B cell (primary cell): ENCODE measurements around the gene EDAR. TPM values are rescaled to one million over a fixed set of nuclear protein-coding genes. Genes with fewer than 3 reads are reported as not detected.

Experiments used
- ATAC-seq: fragments of 200-7000 bp; cut with Tn5 transposase; one replicate; pipeline ENCODE4 v1.10.0; 2021; ENCODE audit warnings: low read depth, mild to moderate bottlenecking, moderate number of reproducible peaks, moderate library complexity
- CTCF ChIA-PET: fragments of 350-600 bp; sonication (Branson Sonifier 250); formaldehyde crosslinking; loops from one replicate; lab custom pipeline; 2021; ENCODE audit warnings: antibody characterized with exemption, inconsistent platforms; lab: Charles Lee
- POLR2A ChIA-PET: fragments of 350-600 bp; sonication (Branson Sonifier 250); formaldehyde crosslinking; loops from one replicate; lab custom pipeline; 2021; ENCODE audit warnings: antibody characterized with exemption; lab: Charles Lee
- DNase-seq: peaks from one replicate; pipeline ENCODE4 v3.0.0; 2013
- H2AFZ ChIP-seq: 2 replicates; pipeline ENCODE4 v1.6.1; 2012; ENCODE audit warnings: mild to moderate bottlenecking, low read depth, low read length; ENCODE audit not compliant: insufficient read depth, poor library complexity, severe bottlenecking
- H3K27ac ChIP-seq, 2 donors: 1 replicate in 1 of 2; 2 replicates in 1 of 2; pipeline ENCODE4 v1.5.1; 2012 to 2013; ENCODE audit warnings: low read length in 2 of 2, mild to moderate bottlenecking in 2 of 2, moderate library complexity in 1 of 2
- H3K27me3 ChIP-seq, 4 experiments: fragments of 200-600 bp in 1 of 4; sonication (generic) in 1 of 4; replicated peaks in 1 of 4; 1 replicate in 2 of 4; 2 replicates in 2 of 4; pipeline versions ENCODE4 v1.6.1 to v1.7.0; 2013 to 2016; ENCODE audit warnings: low read length in 3 of 4, mild to moderate bottlenecking in 2 of 4, mixed read lengths in 1 of 4, moderate library complexity in 1 of 4; ENCODE audit not compliant: insufficient read depth in 4 of 4, control insufficient read depth in 3 of 4; ENCODE audit errors: control extremely low read depth in 1 of 4
- H3K36me3 ChIP-seq, 2 experiments: replicated peaks in 1 of 2; 1 replicate in 1 of 2; 2 replicates in 1 of 2; pipeline versions ENCODE4 v1.6.1 to v1.7.1; 2013; ENCODE audit warnings: low read length in 1 of 2; ENCODE audit not compliant: insufficient read depth in 2 of 2, control insufficient read depth in 1 of 2; ENCODE audit errors: control extremely low read depth in 1 of 2, extremely low read depth in 1 of 2
- H3K4me1 ChIP-seq, 2 donors: fragments of 200-600 bp in 1 of 2; sonication (generic) in 1 of 2; 1 replicate in 1 of 2; 2 replicates in 1 of 2; pipeline versions ENCODE4 v1.5.1 to v1.6.1; 2013 to 2017; ENCODE audit warnings: low read length in 2 of 2; ENCODE audit not compliant: control insufficient read depth in 2 of 2, insufficient read depth in 2 of 2
- H3K4me2 ChIP-seq: replicated peaks from 2 replicates; pipeline ENCODE3; 2012; ENCODE audit warnings: mild to moderate bottlenecking, low read depth, low read length; ENCODE audit not compliant: poor library complexity, severe bottlenecking
- H3K4me3 ChIP-seq, 5 experiments: fragments of 200-600 bp in 1 of 5; sonication (generic) in 1 of 5; 1 replicate in 3 of 5; 2 replicates in 2 of 5; pipeline versions ENCODE4 v1.5.1 to v1.7.0; 2011 to 2016; ENCODE audit warnings: low read length in 4 of 5, mild to moderate bottlenecking in 4 of 5, low read depth in 2 of 5, control low read depth in 1 of 5, moderate library complexity in 1 of 5; ENCODE audit not compliant: insufficient read depth in 1 of 5; ENCODE audit errors: control extremely low read depth in 1 of 5, extremely low read depth in 1 of 5
- H3K79me2 ChIP-seq: fragments of 200-600 bp; sonication (generic); one replicate; pipeline ENCODE4 v1.6.0; 2016; ENCODE audit warnings: low read length; ENCODE audit not compliant: control insufficient read depth, insufficient read depth
- H3K9ac ChIP-seq: fragments of 200-600 bp; sonication (generic); 2 replicates; pipeline ENCODE4 v1.6.1; 2017; ENCODE audit warnings: mild to moderate bottlenecking, low read length, moderate library complexity
- H3K9me3 ChIP-seq, 3 donors: one replicate each; pipeline versions ENCODE4 v1.6.1 to v1.7.1; 2013; ENCODE audit warnings: low read length in 2 of 3; ENCODE audit not compliant: control insufficient read depth in 2 of 3, insufficient read depth in 1 of 3; ENCODE audit errors: control extremely low read depth in 1 of 3
- H4K20me1 ChIP-seq: 2 replicates; pipeline ENCODE4 v1.6.0; 2012; ENCODE audit warnings: mild to moderate bottlenecking, low read length; ENCODE audit not compliant: insufficient read depth, control insufficient read depth, poor library complexity, severe bottlenecking
- H3K27ac Mint-ChIP-seq: one replicate; pipeline ENCODE4 v1.8.0; 2021; ENCODE audit warnings: mixed read lengths
- H3K27me3 Mint-ChIP-seq: one replicate; pipeline ENCODE4 v1.8.0; 2021; ENCODE audit warnings: mixed read lengths
- H3K4me1 Mint-ChIP-seq: one replicate; pipeline ENCODE4 v1.8.0; 2021; ENCODE audit warnings: mixed read lengths
- H3K4me3 Mint-ChIP-seq: one replicate; pipeline ENCODE4 v1.8.0; 2021; ENCODE audit warnings: mixed read lengths
- H3K9me3 Mint-ChIP-seq: one replicate; pipeline ENCODE4 v1.8.0; 2022; ENCODE audit warnings: mixed read lengths; ENCODE audit not compliant: insufficient read depth
- CTCF ChIP-seq: fragments of 200-600 bp; IDR thresholded peaks from one replicate; pipeline ENCODE4 v1.8.0; 2022; ENCODE audit warnings: antibody characterized with exemption, mild to moderate bottlenecking
- EZH2 ChIP-seq: IDR thresholded peaks from 2 replicates; pipeline ENCODE4 v1.6.1; 2012; ENCODE audit warnings: borderline replicate concordance, low read depth, mild to moderate bottlenecking, moderate library complexity, low read length; ENCODE audit not compliant: insufficient read depth, poor library complexity, severe bottlenecking
- WGBS: methylation state at CpG from one replicate; pipeline ENCODE4 v1.1.5; 2013; ENCODE audit warnings: missing lambda C conversion rate; ENCODE audit not compliant: insufficient coverage; 5-methylcytosine and 5-hydroxymethylcytosine counted together
- intact Hi-C: fragments of 100-400 bp; cut with micrococcal nuclease; formaldehyde crosslinking; loops from one replicate; pipeline ENCODE4 v1.10.0; 2022
- polyA plus RNA-seq: library from polyadenylated mRNA; depleted of rRNA; stranded (reverse); fragments of >200 nt; gene quantifications from 2 replicates; pipeline ENCODE4 v1.2.3, GENCODE V29; 2012
- total RNA-seq, 2 donors: library from RNA; stranded (reverse); fragments of 120-200 nt in 1 of 2; gene quantifications; 1 replicate in 1 of 2; 2 replicates in 1 of 2; pipeline versions ENCODE4 v1.2.3 to v1.2.4, GENCODE V29; 2013 to 2022

The EDAR gene
- total and polyA plus RNA-seq, 2 donors (not counting 1 experiment from before 2014, with no cell fraction given), result 0.03 TPM; not detected in 1

DNA sequence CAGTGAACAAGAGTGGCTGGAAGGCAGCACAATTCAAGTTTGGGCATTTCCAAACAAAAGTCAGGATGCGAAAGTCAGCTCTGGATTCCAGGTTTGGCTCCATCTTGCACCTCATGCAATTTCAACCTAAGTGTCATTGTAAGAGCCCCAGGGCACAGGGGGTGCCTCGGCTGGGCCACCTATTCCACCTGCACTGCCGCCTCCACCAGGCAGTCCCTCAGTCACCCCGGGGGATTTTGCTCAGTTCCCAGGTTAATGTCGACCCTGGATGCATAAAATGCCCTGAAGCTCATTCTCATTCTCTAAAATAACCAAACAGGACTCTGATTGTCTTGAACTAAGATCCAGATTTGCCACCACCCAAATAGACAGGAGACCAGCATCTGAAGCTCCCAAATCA is 77.6 kb downstream of the EDAR start:
- Histone ChIP-seq H4K20me1 (no peaks in the 10 kb centered on the region), H2AFZ (no peak overlapping the region), H3K36me3 (no peaks in the 10 kb centered on the region), H3K27me3 (no peaks in the 10 kb centered on the region), H3K9me3 (no peaks in the 10 kb centered on the region), H3K4me1 (no peaks in the 10 kb centered on the region), H3K9ac (no peak overlapping the region), H3K79me2 (no peaks in the 10 kb centered on the region), H3K4me3 (no peak overlapping the region), H3K27ac (no peak overlapping the region), H3K4me2 (no peak overlapping the region)
- Mint-ChIP-seq H3K27ac (no peak overlapping the region), H3K9me3 (no peaks in the 10 kb centered on the region), H3K4me1 (no peaks in the 10 kb centered on the region), H3K27me3 (no peaks in the 10 kb centered on the region), H3K4me3 (no peak overlapping the region)
- POLR2A ChIA-PET, result no interaction called here
- TF ChIP-seq CTCF, result no peak
- no peak for TF ChIP-seq EZH2
- WGBS, result 92% methylated on average over 5 of the region's 5 CpGs
- ATAC-seq, result no peak
- DNase-seq, result no peak
- intact Hi-C loops, result no loop called here
- CTCF ChIA-PET, result no interaction called here

DNA sequence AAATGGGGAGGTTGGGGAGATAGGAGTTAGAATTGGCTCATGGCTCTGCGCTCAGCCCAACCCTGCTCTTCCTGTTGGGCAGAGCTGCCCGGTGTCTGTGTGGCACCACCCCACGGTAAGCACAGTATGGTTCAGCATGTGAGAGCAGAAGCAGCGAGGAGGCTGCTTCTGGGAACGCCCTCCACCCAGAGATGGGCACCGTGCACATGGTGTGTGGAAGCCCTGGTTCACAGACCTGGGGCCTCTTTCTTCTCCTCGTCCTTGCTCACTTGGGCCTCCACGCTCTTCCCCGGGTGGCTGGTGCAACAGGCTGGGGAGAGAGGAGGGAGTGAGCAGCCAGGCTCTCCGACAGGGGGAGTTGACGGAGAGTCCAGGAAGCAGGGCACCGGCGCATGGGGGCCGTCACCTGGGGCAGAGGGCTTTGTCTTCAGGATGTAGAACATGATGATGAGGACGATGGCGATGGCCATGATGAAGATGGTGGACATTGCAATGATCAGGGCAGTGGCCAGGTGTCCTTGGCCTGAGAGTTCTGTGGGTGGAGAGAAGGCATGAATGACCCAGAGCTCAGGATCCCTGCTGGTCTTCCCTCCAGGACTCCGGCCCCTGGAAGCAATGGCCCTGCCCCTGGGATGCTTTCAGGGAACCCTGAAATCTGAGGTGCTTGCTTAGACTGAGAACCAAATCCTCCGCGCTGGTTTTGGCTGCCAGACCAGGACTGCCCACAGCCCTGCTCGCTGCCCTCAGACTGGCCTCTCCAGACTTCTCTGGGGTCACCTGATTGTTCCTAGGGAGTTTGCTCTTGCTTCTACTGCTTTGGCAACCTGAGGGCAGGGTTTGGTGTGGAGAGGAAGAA is 78.3 kb downstream of the EDAR start:
- Histone ChIP-seq H3K79me2 (no peaks in the 10 kb centered on the region), H3K9me3 (no peaks in the 10 kb centered on the region), H3K4me1 (no peaks in the 10 kb centered on the region), H4K20me1 (no peaks in the 10 kb centered on the region), H3K36me3 (no peaks in the 10 kb centered on the region), H3K27ac (no peak overlapping the region), H2AFZ (no peak overlapping the region), H3K4me3 (no peak overlapping the region), H3K9ac (no peak overlapping the region), H3K4me2 (no peak overlapping the region), H3K27me3 (no peaks in the 10 kb centered on the region)
- DNase-seq, result no peak
- ATAC-seq, result no peak
- H3K27me3 Mint-ChIP-seq, result no peaks in the 10 kb centered on the region
- no peaks in the 10 kb centered on the region for H3K9me3 Mint-ChIP-seq
- ChIA-PET CTCF (no interaction called here), POLR2A (no interaction called here)
- intact Hi-C loops, result no loop called here
- TF ChIP-seq EZH2 (no peak), CTCF (no peak)
- no peak overlapping the region for H3K27ac Mint-ChIP-seq
- WGBS, result 88% methylated on average over 18 of the region's 20 CpGs
- H3K4me1 Mint-ChIP-seq, result no peaks in the 10 kb centered on the region
- no peak overlapping the region for H3K4me3 Mint-ChIP-seq
